ENCODE measurements around the gene ALPG.
A peak's percentile ranks its signal among the peaks of the same experiment; 100 is the strongest.
"Not testable (repeated sequence)": the region's sequence is repeated elsewhere in the genome, so short reads cannot be mapped to it uniquely, and the experiment has no call there.

Gene ALPG

GRCh38 chr2:232377319-232377718 lies 29.3 kb upstream of the ALPG start:
- DNase-seq, result no peak

GRCh38 chr2:232377841-232378734 lies 28.6 kb upstream of the ALPG start:
- no peak for DNase-seq

- not testable (repeated sequence) for DNase-seq
Measured at GRCh38 chr2:232378735-232379151, 27.9 kb upstream of the ALPG start, which contains the start of gene ALPP. ALPP (plus strand) TSS chr2:232378751; CDS start chr2:232378803, 52 bp downstream.

- DNase-seq, result not testable (repeated sequence)
Measured at GRCh38 chr2:232379610-232380590, 26.7 kb upstream of the ALPG start.

- not testable (repeated sequence) for DNase-seq
Measured at GRCh38 chr2:232381204-232382031, 25.2 kb upstream of the ALPG start.

GRCh38 chr2:232382331-232383225 lies 24.1 kb upstream of the ALPG start:
- DNase-seq, result no peak

GRCh38 chr2:232384466-232384865 lies 22.2 kb upstream of the ALPG start:
- DNase-seq, result no peak

- not testable (repeated sequence) for DNase-seq
Measured at GRCh38 chr2:232385058-232385457, 21.6 kb upstream of the ALPG start.

- DNase-seq, result peak; percentile 86
Measured at GRCh38 chr2:232385660-232386489, 20.8 kb upstream of the ALPG start.

GRCh38 chr2:232386490-232386739 lies 20.2 kb upstream of the ALPG start:
- DNase-seq, result no peak

GRCh38 chr2:232386740-232387450 lies 19.7 kb upstream of the ALPG start:
- DNase-seq, result no peak

GRCh38 chr2:232387451-232388171 lies 19.0 kb upstream of the ALPG start:
- DNase-seq, result no peak

GRCh38 chr2:232388324-232388891 lies 18.2 kb upstream of the ALPG start:
- DNase-seq, result no peak

GRCh38 chr2:232389327-232389726 lies 17.3 kb upstream of the ALPG start:
- DNase-seq, result peak; percentile 67

- DNase-seq, result no peak
Measured at GRCh38 chr2:232390661-232391060, 16.0 kb upstream of the ALPG start.

GRCh38 chr2:232393556-232393955 lies 13.1 kb upstream of the ALPG start:
- no peak for DNase-seq

GRCh38 chr2:232394431-232394830 lies 12.2 kb upstream of the ALPG start:
- DNase-seq, result not testable (repeated sequence)

- no peak for DNase-seq
Measured at GRCh38 chr2:232395586-232395985, 11.1 kb upstream of the ALPG start.

GRCh38 chr2:232396683-232397082 lies 10.0 kb upstream of the ALPG start:
- no peak for DNase-seq

All from fibroblast of upper back skin (primary cell).